ENCODE data around the gene SLC2A1. TPM values are rescaled to one million over a fixed set of nuclear protein-coding genes. Genes with fewer than 3 reads are reported as not detected.

The SLC2A1 gene
- total and polyA plus RNA-seq, 9 of the 15 experiments (the other 6 are each of a cell fraction or from before 2014, with no cell fraction given): 12.6 to 153 (median 48.0) TPM

DNA sequence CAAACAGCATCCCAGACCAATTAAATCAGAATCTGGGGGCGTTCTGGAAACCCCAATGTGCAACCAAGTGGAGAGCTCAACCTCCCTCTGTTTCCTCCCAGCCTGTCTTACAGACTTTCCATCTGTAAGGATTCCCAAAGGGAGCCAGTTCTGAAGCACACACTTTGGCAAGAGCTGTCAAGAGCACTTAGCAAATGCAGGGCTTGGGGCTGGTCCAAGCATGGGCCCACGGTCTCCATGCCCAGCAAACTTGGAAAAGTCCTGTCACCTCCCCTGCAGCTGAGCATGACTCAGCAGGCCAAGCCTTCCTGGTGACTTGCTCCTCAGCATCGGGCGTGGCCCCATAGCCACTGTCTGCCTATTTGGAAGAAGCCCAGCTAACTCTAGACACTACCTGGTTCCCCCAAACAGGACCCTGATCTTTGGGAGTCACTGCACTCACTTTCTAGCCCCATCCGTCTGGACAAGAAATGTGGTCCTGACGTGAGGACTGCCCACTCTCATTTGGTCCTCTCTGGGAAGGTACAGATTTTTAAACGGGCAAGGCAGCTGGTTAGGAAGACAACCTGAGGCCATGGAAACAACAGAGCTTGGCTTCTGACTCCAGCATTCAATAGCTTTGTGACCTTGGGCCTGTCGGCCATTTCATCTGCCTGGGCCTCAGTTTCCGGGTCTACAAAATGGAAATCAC is 16.9 kb downstream of the SLC2A1 start (continued):
- TF ChIP-seq TBL1XR1 (IDR thresholded peaks at IDR 0.05; ENCODE audit: low read length in 2 of 2): no peak
- TF ChIP-seq, protein P1, sequence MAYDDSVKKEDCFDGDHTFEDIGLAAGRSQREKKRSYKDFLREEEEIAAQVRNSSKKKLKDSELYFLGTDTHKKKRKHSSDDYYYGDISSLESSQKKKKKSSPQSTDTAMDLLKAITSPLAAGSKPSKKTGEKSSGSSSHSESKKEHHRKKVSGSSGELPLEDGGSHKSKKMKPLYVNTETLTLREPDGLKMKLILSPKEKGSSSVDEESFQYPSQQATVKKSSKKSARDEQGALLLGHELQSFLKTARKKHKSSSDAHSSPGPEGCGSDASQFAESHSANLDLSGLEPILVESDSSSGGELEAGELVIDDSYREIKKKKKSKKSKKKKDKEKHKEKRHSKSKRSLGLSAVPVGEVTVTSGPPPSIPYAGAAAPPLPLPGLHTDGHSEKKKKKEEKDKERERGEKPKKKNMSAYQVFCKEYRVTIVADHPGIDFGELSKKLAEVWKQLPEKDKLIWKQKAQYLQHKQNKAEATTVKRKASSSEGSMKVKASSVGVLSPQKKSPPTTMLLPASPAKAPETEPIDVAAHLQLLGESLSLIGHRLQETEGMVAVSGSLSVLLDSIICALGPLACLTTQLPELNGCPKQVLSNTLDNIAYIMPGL (CRISPR knock-in tag; IDR thresholded peaks at IDR 0.05): no peak
- TF ChIP-seq, protein P2, sequence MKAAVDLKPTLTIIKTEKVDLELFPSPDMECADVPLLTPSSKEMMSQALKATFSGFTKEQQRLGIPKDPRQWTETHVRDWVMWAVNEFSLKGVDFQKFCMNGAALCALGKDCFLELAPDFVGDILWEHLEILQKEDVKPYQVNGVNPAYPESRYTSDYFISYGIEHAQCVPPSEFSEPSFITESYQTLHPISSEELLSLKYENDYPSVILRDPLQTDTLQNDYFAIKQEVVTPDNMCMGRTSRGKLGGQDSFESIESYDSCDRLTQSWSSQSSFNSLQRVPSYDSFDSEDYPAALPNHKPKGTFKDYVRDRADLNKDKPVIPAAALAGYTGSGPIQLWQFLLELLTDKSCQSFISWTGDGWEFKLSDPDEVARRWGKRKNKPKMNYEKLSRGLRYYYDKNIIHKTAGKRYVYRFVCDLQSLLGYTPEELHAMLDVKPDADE (conservative IDR thresholded peaks at IDR 0.05; ENCODE audit: control insufficient read depth, low read depth, low read length): peak; percentile 88
- peak in 1 of 2 experiments; percentile 86; a peak in 2 of 4 replicates for TF ChIP-seq RCOR1 (IDR thresholded peaks at IDR 0.05; ENCODE audit: borderline replicate concordance in 1 of 2, low read depth in 2 of 2, low read length in 2 of 2)
- peak; percentile 88 for TF ChIP-seq NFE2L1 (tag; IDR thresholded peaks at IDR 0.05; ENCODE audit: borderline replicate concordance, low read depth)
- TF ChIP-seq L3MBTL2 (IDR thresholded peaks at IDR 0.05): peak; percentile 47
- TF ChIP-seq PHF20 (IDR thresholded peaks at IDR 0.05; ENCODE audit: partially characterized antibody): no peak
- TF ChIP-seq ZC3H4 (CRISPR knock-in tag; IDR thresholded peaks at IDR 0.05; ENCODE audit: borderline replicate concordance): no peak
- TF ChIP-seq, protein P3, sequence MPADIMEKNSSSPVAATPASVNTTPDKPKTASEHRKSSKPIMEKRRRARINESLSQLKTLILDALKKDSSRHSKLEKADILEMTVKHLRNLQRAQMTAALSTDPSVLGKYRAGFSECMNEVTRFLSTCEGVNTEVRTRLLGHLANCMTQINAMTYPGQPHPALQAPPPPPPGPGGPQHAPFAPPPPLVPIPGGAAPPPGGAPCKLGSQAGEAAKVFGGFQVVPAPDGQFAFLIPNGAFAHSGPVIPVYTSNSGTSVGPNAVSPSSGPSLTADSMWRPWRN (IDR thresholded peaks at IDR 0.05; ENCODE audit: low read depth): no peak
- peak in 1 of 2 experiments; percentile 82; a peak in 2 of 4 replicates for TF ChIP-seq HDAC1 (IDR thresholded peaks at IDR 0.05)
- TF ChIP-seq, protein P4, sequence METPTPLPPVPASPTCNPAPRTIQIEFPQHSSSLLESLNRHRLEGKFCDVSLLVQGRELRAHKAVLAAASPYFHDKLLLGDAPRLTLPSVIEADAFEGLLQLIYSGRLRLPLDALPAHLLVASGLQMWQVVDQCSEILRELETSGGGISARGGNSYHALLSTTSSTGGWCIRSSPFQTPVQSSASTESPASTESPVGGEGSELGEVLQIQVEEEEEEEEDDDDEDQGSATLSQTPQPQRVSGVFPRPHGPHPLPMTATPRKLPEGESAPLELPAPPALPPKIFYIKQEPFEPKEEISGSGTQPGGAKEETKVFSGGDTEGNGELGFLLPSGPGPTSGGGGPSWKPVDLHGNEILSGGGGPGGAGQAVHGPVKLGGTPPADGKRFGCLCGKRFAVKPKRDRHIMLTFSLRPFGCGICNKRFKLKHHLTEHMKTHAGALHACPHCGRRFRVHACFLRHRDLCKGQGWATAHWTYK (CRISPR knock-in tag; IDR thresholded peaks at IDR 0.05): no peak; the same call in 1 of the 2 replicates
- TF ChIP-seq SMARCE1 (IDR thresholded peaks at IDR 0.05): 0 out of 2 replicates have a peak, but pooled peaks have one; percentile 49
- TF ChIP-seq ZNF79 (CRISPR knock-in tag; IDR thresholded peaks at IDR 0.05; ENCODE audit: low read depth): no peak
- peak; percentile 82; the same call in 1 of the 2 replicates for TF ChIP-seq KLF6 (CRISPR knock-in tag; IDR thresholded peaks at IDR 0.05; ENCODE audit: borderline replicate concordance)
- peak; percentile 79; the same call in 1 of the 2 replicates for TF ChIP-seq MYNN (IDR thresholded peaks at IDR 0.05)
- TF ChIP-seq MYNN (CRISPR knock-in tag; IDR thresholded peaks at IDR 0.05): no peak
- TF ChIP-seq TEAD1 (CRISPR knock-in tag; IDR thresholded peaks at IDR 0.05): 0 out of 4 replicates have a peak, but pooled peaks of 1 of the 2 experiments have one; percentile 12
- TF ChIP-seq MAFG (tag; conservative IDR thresholded peaks at IDR 0.05): peak; percentile 97
- TF ChIP-seq TCF3 (CRISPR knock-in tag; IDR thresholded peaks at IDR 0.05): peak; percentile 36; the same call in 1 of the 2 replicates
- 0 out of 2 replicates have a peak, but pooled peaks have one; percentile 32 for TF ChIP-seq ZNF12 (CRISPR knock-in tag; IDR thresholded peaks at IDR 0.05)
- TF ChIP-seq MAZ (CRISPR knock-in tag; conservative IDR thresholded peaks at IDR 0.05 in 1 of 2, IDR thresholded peaks at IDR 0.05 in 1 of 2): peak in 1 of 2 experiments; percentile 54; a peak in 2 of 4 replicates
- TF ChIP-seq SP1 (CRISPR knock-in tag; IDR thresholded peaks at IDR 0.05): peak; percentile 13; the same call in 1 of the 2 replicates
